Measurements from ENCODE around the gene MAPKAPK2. TPM values are rescaled to one million over a fixed set of nuclear protein-coding genes. Genes with fewer than 3 reads are reported as not detected.
A peak's percentile ranks its signal among the peaks of the same experiment; 100 is the strongest.

The MAPKAPK2 gene
- total RNA-seq, 1 experiment from 2014 or later = 54.9 TPM

GRCh38 chr1:206723462-206723804, 38.7 kb downstream of the MAPKAPK2 start:
- ChIA-PET CTCF (interaction anchor here (0.6 to 3.1 kb wide), 13 partner anchors 8 to 189 kb away, joined by 3 to 9 read pairs (median 5); no protein-coding TSS in a partner anchor), POLR2A (no interaction called here)
- Mint-ChIP-seq H3K9me3 (no peaks in the 10 kb centered on the region), H3K4me3 (no peak overlapping the region), H3K27ac (peak overlapping the region; percentile 61; the same call in 1 of the 2 replicates), H3K4me1 (peaks cover 26% of the 10 kb centered on the region), H3K27me3 (ENCODE audit: low read depth) (no peaks in the 10 kb centered on the region), H3K36me3 (no peaks in the 10 kb centered on the region)
- ATAC-seq (no peak; the same call in 1 of the 2 replicates), DNase-seq (ENCODE audit: low spot score) (no peak)
- no peak for TF ChIP-seq AR (CRISPR knock-in tag; IDR thresholded peaks at IDR 0.05)
- TF ChIP-seq E2F4 (CRISPR knock-in tag; IDR thresholded peaks at IDR 0.05; ENCODE audit: borderline replicate concordance, low read depth) = no peak
- TF ChIP-seq MLX (CRISPR knock-in tag; IDR thresholded peaks at IDR 0.05) = no peak
- TF ChIP-seq IRF1 (CRISPR knock-in tag; IDR thresholded peaks at IDR 0.05) = no peak
- no peak for TF ChIP-seq ZNF532 (CRISPR knock-in tag; IDR thresholded peaks at IDR 0.05; ENCODE audit: borderline replicate concordance)
- TF ChIP-seq ZNF219 (CRISPR knock-in tag; IDR thresholded peaks at IDR 0.05; ENCODE audit: borderline replicate concordance) = no peak
- TF ChIP-seq AFF4 (CRISPR knock-in tag; IDR thresholded peaks at IDR 0.05; ENCODE audit: borderline replicate concordance) = no peak
- no peak for TF ChIP-seq PRDM15 (CRISPR knock-in tag; IDR thresholded peaks at IDR 0.05)
- TF ChIP-seq OVOL2 (CRISPR knock-in tag; IDR thresholded peaks at IDR 0.05; ENCODE audit: borderline replicate concordance) = no peak
- no peak for TF ChIP-seq ZNF121 (CRISPR knock-in tag; IDR thresholded peaks at IDR 0.05)
